SU-DHL-6 (cell line): ENCODE results near the gene ZNF740.

Experiments
- EZH2phosphoT487 ChIP-seq: fragments of 200-600 bp; sonication (generic), shearing (Covaris generic); conservative IDR thresholded peaks from 2 replicates; pipeline ENCODE4 v1.6.1; 2018; ENCODE audit warnings: mild to moderate bottlenecking, antibody characterized with exemption, low read length, moderate library complexity, mixed read lengths
- TF ChIP-seq, protein P1 (sequence below): fragments of 200-600 bp; sonication (generic); IDR thresholded peaks from one replicate; pipeline ENCODE4 v1.5.1; 2017; ENCODE audit warnings: antibody characterized with exemption, mild to moderate bottlenecking, low read length, moderate library complexity; ENCODE audit not compliant: insufficient read depth, poor library complexity, severe bottlenecking

DNA sequence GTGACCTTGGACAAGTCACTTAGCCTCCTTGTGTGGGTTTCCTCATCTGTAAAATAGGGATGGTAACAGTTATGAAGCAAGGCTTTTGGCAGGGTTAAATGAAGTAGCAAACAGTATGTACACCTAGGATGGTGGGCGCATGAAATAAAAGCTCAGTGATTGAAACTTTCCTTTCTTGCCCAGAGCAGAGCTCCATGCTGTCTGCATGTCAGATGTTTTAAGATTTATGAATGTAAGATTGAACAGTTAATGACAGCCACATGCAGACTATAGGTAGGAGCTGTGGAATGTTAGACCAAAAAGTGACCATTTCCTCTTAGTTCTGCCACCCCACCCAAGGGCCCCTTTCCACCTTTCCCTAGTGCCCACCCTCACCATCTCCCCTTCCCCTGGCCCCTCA lies 14.5 kb downstream of the ZNF740 start:
- TF ChIP-seq, protein P1, sequence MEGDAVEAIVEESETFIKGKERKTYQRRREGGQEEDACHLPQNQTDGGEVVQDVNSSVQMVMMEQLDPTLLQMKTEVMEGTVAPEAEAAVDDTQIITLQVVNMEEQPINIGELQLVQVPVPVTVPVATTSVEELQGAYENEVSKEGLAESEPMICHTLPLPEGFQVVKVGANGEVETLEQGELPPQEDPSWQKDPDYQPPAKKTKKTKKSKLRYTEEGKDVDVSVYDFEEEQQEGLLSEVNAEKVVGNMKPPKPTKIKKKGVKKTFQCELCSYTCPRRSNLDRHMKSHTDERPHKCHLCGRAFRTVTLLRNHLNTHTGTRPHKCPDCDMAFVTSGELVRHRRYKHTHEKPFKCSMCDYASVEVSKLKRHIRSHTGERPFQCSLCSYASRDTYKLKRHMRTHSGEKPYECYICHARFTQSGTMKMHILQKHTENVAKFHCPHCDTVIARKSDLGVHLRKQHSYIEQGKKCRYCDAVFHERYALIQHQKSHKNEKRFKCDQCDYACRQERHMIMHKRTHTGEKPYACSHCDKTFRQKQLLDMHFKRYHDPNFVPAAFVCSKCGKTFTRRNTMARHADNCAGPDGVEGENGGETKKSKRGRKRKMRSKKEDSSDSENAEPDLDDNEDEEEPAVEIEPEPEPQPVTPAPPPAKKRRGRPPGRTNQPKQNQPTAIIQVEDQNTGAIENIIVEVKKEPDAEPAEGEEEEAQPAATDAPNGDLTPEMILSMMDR: no peak
- TF ChIP-seq EZH2phosphoT487: no peak
